ENCODE measurements around the gene MARCHF9. TPM values are rescaled to one million over a fixed set of nuclear protein-coding genes. Genes with fewer than 3 reads are reported as not detected.

MARCHF9 gene
- total RNA-seq, 1 donor from 2014 or later, result 19.2 TPM

DNA sequence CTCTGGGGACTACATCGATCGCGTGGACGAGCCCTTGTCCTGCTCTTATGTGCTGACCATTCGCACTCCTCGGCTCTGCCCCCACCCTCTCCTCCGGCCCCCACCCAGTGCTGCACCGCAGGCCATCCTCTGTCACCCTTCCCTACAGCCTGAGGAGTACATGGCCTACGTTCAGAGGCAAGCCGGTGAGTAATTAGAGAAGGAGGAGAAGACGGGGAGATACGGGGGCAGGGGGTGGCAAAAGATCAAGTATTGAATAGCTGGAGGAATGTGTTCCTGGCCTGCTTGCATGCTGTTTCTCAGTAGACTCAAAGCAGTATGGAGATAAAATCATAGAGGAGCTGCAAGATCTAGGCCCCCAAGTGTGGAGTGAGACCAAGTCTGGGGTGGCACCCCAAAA, 39.1 kb upstream of the MARCHF9 start:
- no peaks in the 10 kb centered on the region for H3K27me3 Mint-ChIP-seq (ENCODE audit: unreplicated experiment)
- H3K36me3 Mint-ChIP-seq (ENCODE audit: unreplicated experiment), result peaks cover 36% of the 10 kb centered on the region
- no peak overlapping the region for H3K4me3 Mint-ChIP-seq (ENCODE audit: unreplicated experiment)
- H3K27ac Mint-ChIP-seq (ENCODE audit: unreplicated experiment), result no peak overlapping the region
- DNase-seq (ENCODE audit: extremely low spot score, unreplicated experiment), result peak; percentile 66
- TF ChIP-seq, protein P1, sequence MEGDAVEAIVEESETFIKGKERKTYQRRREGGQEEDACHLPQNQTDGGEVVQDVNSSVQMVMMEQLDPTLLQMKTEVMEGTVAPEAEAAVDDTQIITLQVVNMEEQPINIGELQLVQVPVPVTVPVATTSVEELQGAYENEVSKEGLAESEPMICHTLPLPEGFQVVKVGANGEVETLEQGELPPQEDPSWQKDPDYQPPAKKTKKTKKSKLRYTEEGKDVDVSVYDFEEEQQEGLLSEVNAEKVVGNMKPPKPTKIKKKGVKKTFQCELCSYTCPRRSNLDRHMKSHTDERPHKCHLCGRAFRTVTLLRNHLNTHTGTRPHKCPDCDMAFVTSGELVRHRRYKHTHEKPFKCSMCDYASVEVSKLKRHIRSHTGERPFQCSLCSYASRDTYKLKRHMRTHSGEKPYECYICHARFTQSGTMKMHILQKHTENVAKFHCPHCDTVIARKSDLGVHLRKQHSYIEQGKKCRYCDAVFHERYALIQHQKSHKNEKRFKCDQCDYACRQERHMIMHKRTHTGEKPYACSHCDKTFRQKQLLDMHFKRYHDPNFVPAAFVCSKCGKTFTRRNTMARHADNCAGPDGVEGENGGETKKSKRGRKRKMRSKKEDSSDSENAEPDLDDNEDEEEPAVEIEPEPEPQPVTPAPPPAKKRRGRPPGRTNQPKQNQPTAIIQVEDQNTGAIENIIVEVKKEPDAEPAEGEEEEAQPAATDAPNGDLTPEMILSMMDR (IDR thresholded peaks at IDR 0.05), result no peak
- H3K4me1 Mint-ChIP-seq (ENCODE audit: unreplicated experiment), result no peaks in the 10 kb centered on the region
- H3K9me3 Mint-ChIP-seq (ENCODE audit: unreplicated experiment), result peaks cover 6% of the 10 kb centered on the region

DNA sequence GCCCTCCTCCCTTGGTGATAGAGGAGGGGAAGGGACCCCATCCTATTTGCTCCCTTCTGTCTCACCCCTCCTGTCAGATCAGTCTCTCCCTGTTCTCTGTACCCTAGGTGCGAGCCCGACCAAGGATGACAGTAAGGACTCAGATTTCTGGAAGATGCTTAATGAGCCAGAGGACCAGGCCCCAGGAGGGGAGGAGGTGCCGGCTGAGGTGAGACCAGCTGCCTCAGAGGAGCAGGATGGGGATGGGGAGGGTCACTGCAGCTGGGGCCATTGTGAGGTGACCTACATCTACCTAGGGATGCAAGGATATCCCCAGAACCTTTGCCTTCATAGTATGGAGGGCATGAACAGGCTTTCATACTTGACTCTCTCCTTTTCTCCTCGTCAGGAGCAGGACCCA, 38.6 kb upstream of the MARCHF9 start:
- Mint-ChIP-seq H3K27me3 (ENCODE audit: unreplicated experiment) (no peaks in the 10 kb centered on the region), H3K9me3 (ENCODE audit: unreplicated experiment) (peaks cover 6% of the 10 kb centered on the region), H3K4me1 (ENCODE audit: unreplicated experiment) (no peaks in the 10 kb centered on the region), H3K4me3 (ENCODE audit: unreplicated experiment) (no peak overlapping the region), H3K36me3 (ENCODE audit: unreplicated experiment) (peaks cover 34% of the 10 kb centered on the region), H3K27ac (ENCODE audit: unreplicated experiment) (no peak overlapping the region)
- DNase-seq (ENCODE audit: extremely low spot score, unreplicated experiment), result peak; percentile 59
- TF ChIP-seq, protein P1 (IDR thresholded peaks at IDR 0.05), result no peak

DNA sequence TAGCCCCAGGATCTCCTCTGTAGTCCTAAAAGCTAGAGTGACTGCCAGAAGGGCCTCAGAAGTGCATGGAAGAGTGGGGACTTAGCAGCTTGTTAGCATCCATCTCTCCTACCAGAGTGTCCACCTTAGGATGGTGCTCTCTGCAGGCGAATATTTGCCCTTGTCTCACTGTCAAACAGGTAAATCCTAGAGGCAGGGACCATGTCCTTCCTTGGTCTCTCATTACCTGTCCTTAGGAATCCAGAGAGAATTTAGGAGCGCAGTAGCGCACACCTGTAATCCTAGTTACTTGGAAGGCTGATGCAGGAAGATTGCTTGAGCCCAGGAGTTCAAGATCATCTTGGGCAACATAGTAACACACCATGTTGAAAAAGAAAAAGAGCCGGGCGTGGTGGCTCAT, 37.8 kb upstream of the MARCHF9 start:
- Mint-ChIP-seq H3K27me3 (ENCODE audit: unreplicated experiment) (no peaks in the 10 kb centered on the region), H3K9me3 (ENCODE audit: unreplicated experiment) (peaks cover under 1% of the 10 kb centered on the region), H3K4me1 (ENCODE audit: unreplicated experiment) (no peaks in the 10 kb centered on the region), H3K4me3 (ENCODE audit: unreplicated experiment) (no peak overlapping the region), H3K27ac (ENCODE audit: unreplicated experiment) (no peak overlapping the region), H3K36me3 (ENCODE audit: unreplicated experiment) (peaks cover 34% of the 10 kb centered on the region)
- TF ChIP-seq, protein P1 (IDR thresholded peaks at IDR 0.05), result no peak
- DNase-seq (ENCODE audit: extremely low spot score, unreplicated experiment), result peak; percentile 62

DNA sequence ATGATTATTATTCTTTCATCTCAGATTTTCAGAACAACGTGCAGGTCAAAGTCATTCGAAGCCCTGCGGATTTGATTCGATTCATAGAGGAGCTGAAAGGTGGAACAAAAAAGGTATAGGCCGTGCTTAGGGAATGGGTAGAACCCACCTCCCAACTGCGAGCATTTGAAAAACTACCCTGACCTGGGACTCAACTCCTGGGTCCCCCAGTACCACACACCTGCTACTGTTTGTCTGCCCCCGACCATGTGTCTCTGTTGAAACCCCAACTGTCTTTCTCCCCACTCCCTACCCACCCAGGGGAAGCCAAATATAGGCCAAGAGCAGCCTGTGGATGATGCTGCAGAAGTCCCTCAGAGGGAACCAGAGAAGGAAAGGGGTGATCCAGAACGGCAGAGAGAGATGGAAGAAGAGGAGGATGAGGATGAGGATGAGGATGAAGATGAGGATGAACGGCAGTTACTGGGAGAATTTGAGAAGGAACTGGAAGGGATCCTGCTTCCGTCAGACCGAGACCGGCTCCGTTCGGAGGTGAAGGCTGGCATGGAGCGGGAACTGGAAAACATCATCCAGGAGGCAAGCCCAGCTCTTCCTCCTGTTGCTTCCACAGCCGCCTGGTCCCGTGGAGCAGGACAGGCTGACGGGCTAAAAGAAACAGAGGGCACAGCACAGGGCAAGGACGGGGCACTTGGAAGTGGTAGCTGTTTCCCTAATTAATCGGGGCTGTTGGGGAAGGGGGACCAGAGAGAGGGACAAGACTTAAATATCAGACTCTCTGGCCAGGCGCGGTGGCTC, 36.9 kb upstream of the MARCHF9 start:
- Mint-ChIP-seq H3K4me1 (ENCODE audit: unreplicated experiment) (peaks cover 4% of the 10 kb centered on the region), H3K27me3 (ENCODE audit: unreplicated experiment) (no peaks in the 10 kb centered on the region), H3K4me3 (ENCODE audit: unreplicated experiment) (no peak overlapping the region), H3K27ac (ENCODE audit: unreplicated experiment) (no peak overlapping the region), H3K36me3 (ENCODE audit: unreplicated experiment) (peaks cover 30% of the 10 kb centered on the region), H3K9me3 (ENCODE audit: unreplicated experiment) (no peaks in the 10 kb centered on the region)
- DNase-seq (ENCODE audit: extremely low spot score, unreplicated experiment), result peak; percentile 67
- TF ChIP-seq, protein P1 (IDR thresholded peaks at IDR 0.05), result no peak

DNA sequence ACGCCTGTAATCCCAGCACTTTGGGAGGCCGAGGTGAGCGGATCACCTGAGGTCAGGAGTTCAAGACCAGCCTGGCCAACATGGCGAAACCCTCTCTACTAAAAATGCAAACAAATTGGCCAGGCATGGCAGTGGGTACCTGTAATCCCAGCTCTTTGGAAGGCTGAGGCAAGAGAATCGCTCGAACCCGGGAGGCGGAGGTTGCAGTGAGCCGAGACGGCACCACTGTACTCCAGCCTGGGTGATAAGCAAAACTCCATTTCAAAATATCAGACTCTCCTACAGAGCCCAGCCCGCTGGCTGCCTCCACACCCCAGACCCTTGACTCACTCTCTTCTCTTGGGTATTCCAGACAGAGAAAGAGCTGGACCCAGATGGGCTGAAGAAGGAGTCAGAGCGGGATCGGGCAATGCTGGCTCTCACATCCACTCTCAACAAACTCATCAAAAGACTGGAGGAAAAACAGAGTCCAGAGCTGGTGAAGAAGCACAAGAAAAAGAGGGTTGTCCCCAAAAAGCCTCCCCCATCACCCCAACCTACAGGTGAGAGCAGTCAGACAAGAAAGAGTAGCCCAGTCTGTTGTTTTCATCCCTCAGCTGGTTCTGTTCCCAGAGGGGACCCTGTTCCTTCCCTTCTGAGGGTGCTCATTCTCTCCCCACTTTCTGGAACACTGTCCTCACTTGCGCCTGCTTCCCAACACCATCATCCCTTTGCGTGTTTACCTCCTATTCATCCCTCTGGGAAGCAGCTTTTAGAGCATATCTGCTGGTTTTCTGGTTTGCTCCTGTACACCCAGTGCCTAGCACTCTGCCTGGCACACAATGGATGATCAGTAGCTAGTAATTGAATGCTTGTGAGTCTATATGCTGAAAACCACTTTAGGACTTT, 36.0 kb upstream of the MARCHF9 start:
- DNase-seq (ENCODE audit: extremely low spot score, unreplicated experiment), result peak; percentile 66
- peaks cover 28% of the 10 kb centered on the region for H3K36me3 Mint-ChIP-seq (ENCODE audit: unreplicated experiment)
- H3K4me3 Mint-ChIP-seq (ENCODE audit: unreplicated experiment), result no peak overlapping the region
- H3K27me3 Mint-ChIP-seq (ENCODE audit: unreplicated experiment), result no peaks in the 10 kb centered on the region
- TF ChIP-seq, protein P1 (IDR thresholded peaks at IDR 0.05), result no peak
- H3K4me1 Mint-ChIP-seq (ENCODE audit: unreplicated experiment), result peaks cover 12% of the 10 kb centered on the region
- no peak overlapping the region for H3K27ac Mint-ChIP-seq (ENCODE audit: unreplicated experiment)
- no peaks in the 10 kb centered on the region for H3K9me3 Mint-ChIP-seq (ENCODE audit: unreplicated experiment)
